NB4 (cell line): ENCODE data around the gene ATG4C.

Source experiments
- MAX ChIP-seq: IDR thresholded peaks from 2 replicates; pipeline ENCODE4 v1.6.1; 2011; ENCODE audit warnings: low read depth, low read length
- MYC ChIP-seq: IDR thresholded peaks from 2 replicates; pipeline ENCODE4 v1.6.1; 2011; ENCODE audit warnings: low read depth, low read length
- POLR2A ChIP-seq: IDR thresholded peaks from 2 replicates; pipeline ENCODE4 v1.6.1; 2011; ENCODE audit warnings: mild to moderate bottlenecking; ENCODE audit not compliant: insufficient read length; ENCODE audit errors: extremely low read depth
- TF ChIP-seq, protein P1 (sequence below): IDR thresholded peaks from one replicate; pipeline ENCODE4 v1.5.1; 2012; ENCODE audit warnings: low read depth, low read length

- TF ChIP-seq, protein P1, sequence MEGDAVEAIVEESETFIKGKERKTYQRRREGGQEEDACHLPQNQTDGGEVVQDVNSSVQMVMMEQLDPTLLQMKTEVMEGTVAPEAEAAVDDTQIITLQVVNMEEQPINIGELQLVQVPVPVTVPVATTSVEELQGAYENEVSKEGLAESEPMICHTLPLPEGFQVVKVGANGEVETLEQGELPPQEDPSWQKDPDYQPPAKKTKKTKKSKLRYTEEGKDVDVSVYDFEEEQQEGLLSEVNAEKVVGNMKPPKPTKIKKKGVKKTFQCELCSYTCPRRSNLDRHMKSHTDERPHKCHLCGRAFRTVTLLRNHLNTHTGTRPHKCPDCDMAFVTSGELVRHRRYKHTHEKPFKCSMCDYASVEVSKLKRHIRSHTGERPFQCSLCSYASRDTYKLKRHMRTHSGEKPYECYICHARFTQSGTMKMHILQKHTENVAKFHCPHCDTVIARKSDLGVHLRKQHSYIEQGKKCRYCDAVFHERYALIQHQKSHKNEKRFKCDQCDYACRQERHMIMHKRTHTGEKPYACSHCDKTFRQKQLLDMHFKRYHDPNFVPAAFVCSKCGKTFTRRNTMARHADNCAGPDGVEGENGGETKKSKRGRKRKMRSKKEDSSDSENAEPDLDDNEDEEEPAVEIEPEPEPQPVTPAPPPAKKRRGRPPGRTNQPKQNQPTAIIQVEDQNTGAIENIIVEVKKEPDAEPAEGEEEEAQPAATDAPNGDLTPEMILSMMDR, result no peak
- TF ChIP-seq MYC (no peak), MAX (no peak), POLR2A (no peak)
Measured at GRCh38 chr1:62875676-62876075, 91.7 kb downstream of the ATG4C start.
